Measurements from ENCODE around the gene CSAG1.
"Not testable (repeated sequence)": the region's sequence is repeated elsewhere in the genome, so short reads cannot be mapped to it uniquely, and the experiment has no call there.

Gene CSAG1

GRCh38 chrX:152697952-152698931 is 35.3 kb downstream of the CSAG1 start, which contains the start of gene MAGEA3:
Gene MAGEA3 (plus strand): TSS chrX:152698794. CDS start chrX:152700833, 2,039 bp downstream.
- DNase-seq = not testable (repeated sequence)

- not testable (repeated sequence) for DNase-seq
Observed at GRCh38 chrX:152681012-152681411, 52.5 kb downstream of the CSAG1 start.
